ENCODE results near the gene AS3MT.
"Not testable (repeated sequence)": the region's sequence is repeated elsewhere in the genome, so short reads cannot be mapped to it uniquely, and the experiment has no call there.

- TF ChIP-seq, protein P1, sequence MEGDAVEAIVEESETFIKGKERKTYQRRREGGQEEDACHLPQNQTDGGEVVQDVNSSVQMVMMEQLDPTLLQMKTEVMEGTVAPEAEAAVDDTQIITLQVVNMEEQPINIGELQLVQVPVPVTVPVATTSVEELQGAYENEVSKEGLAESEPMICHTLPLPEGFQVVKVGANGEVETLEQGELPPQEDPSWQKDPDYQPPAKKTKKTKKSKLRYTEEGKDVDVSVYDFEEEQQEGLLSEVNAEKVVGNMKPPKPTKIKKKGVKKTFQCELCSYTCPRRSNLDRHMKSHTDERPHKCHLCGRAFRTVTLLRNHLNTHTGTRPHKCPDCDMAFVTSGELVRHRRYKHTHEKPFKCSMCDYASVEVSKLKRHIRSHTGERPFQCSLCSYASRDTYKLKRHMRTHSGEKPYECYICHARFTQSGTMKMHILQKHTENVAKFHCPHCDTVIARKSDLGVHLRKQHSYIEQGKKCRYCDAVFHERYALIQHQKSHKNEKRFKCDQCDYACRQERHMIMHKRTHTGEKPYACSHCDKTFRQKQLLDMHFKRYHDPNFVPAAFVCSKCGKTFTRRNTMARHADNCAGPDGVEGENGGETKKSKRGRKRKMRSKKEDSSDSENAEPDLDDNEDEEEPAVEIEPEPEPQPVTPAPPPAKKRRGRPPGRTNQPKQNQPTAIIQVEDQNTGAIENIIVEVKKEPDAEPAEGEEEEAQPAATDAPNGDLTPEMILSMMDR (IDR thresholded peaks at IDR 0.05), result not testable (repeated sequence)
- not testable (repeated sequence) for TF ChIP-seq POLR2A (IDR thresholded peaks at IDR 0.05)
These were observed 16.0 kb upstream of the AS3MT start for GRCh38 chr10:102853237-102853636.

Data from heart left ventricle (tissue), 13 donors.